IMR-90 (cell line): ENCODE data around the gene ATP6V1G1. TPM values are rescaled to one million over a fixed set of nuclear protein-coding genes. Genes with fewer than 3 reads are reported as not detected.

Source experiments
- ATAC-seq: fragments of 200-7000 bp; cut with Tn5 transposase; 2 replicates; pipeline ENCODE4 v1.9.1; 2020; ENCODE audit warnings: low read depth, mild to moderate bottlenecking, moderate library complexity
- BruUV-seq: library from RNA; stranded (reverse); fragments of 400-500 nt; replicated peaks from 2 replicates; lab custom pipeline; 2021; lab: Mats Ljungman, UMichigan
- CTCF ChIA-PET: fragments of 300-600 bp; formaldehyde crosslinking; extraction: SDS; loops from one replicate; lab custom pipeline; 2021; ENCODE audit warnings: antibody characterized with exemption; lab: Yijun Ruan, JAX
- POLR2A ChIA-PET: fragments of 300-600 bp; sonication (Branson Sonifier 250); formaldehyde crosslinking; loops from one replicate; lab custom pipeline; 2022; ENCODE audit warnings: antibody characterized with exemption; ENCODE audit not compliant: unreplicated experiment; lab: Charles Lee
- DNase-seq: peaks from one replicate; pipeline ENCODE4 v3.0.0; 2013
- H2AFZ ChIP-seq: replicated peaks from 2 replicates; pipeline ENCODE3; 2013; ENCODE audit warnings: low read length, mild to moderate bottlenecking; ENCODE audit not compliant: poor library complexity
- H2AK5ac ChIP-seq: 2 replicates; pipeline ENCODE4 v1.6.1; 2013; ENCODE audit warnings: low read depth, low read length, inconsistent platforms
- H2AK9ac ChIP-seq: replicated peaks from 2 replicates; pipeline ENCODE3; 2013; ENCODE audit warnings: mild to moderate bottlenecking, low read depth, low read length, moderate library complexity; ENCODE audit not compliant: poor library complexity
- H2BK120ac ChIP-seq: 2 replicates; pipeline ENCODE4 v1.6.1; 2013; ENCODE audit warnings: low read depth, low read length, inconsistent platforms
- H2BK15ac ChIP-seq: 3 replicates; pipeline ENCODE4 v1.6.1; 2013; ENCODE audit warnings: low read depth, low read length, inconsistent platforms
- H2BK20ac ChIP-seq: 2 replicates; pipeline ENCODE4 v1.6.1; 2013; ENCODE audit warnings: low read depth, mild to moderate bottlenecking, inconsistent platforms, low read length, moderate library complexity
- H2BK5ac ChIP-seq: 2 replicates; pipeline ENCODE4 v1.6.1; 2013; ENCODE audit warnings: mild to moderate bottlenecking, low read depth, low read length, inconsistent platforms; ENCODE audit not compliant: poor library complexity, severe bottlenecking
- H3K14ac ChIP-seq: replicated peaks from 2 replicates; pipeline ENCODE4 v1.6.1; 2013; ENCODE audit warnings: low read depth, low read length, inconsistent platforms
- H3K18ac ChIP-seq: 2 replicates; pipeline ENCODE4 v1.6.1; 2013; ENCODE audit warnings: low read depth, low read length, control low read depth
- H3K23ac ChIP-seq: 2 replicates; pipeline ENCODE4 v1.6.1; 2013; ENCODE audit warnings: low read depth, low read length, inconsistent platforms
- H3K27ac ChIP-seq: 2 replicates; pipeline ENCODE4 v1.5.1; 2013; ENCODE audit warnings: mild to moderate bottlenecking, control low read depth, low read length; ENCODE audit not compliant: insufficient read depth
- H3K27me3 ChIP-seq: 2 replicates; pipeline ENCODE4 v1.6.1; 2013; ENCODE audit warnings: low read length; ENCODE audit not compliant: control insufficient read depth, insufficient read depth
- H3K36me3 ChIP-seq: 2 replicates; pipeline ENCODE4 v1.6.1; 2013; ENCODE audit warnings: low read length, mixed read lengths; ENCODE audit not compliant: control insufficient read depth, insufficient read depth
- H3K4ac ChIP-seq: 2 replicates; pipeline ENCODE4 v1.6.1; 2013; ENCODE audit warnings: low read depth, low read length, inconsistent platforms
- H3K4me1 ChIP-seq: 2 replicates; pipeline ENCODE4 v1.6.1; 2013; ENCODE audit warnings: low read length, mixed read lengths; ENCODE audit not compliant: control insufficient read depth, insufficient read depth
- H3K4me2 ChIP-seq: 2 replicates; pipeline ENCODE4 v1.6.1; 2013; ENCODE audit warnings: low read depth, mild to moderate bottlenecking, control low read depth, low read length, moderate library complexity
- H3K4me3 ChIP-seq: 2 replicates; pipeline ENCODE4 v1.5.1; 2013; ENCODE audit warnings: low read depth, mild to moderate bottlenecking, control low read depth, low read length, moderate library complexity; ENCODE audit not compliant: insufficient read depth
- H3K56ac ChIP-seq: 2 replicates; pipeline ENCODE4 v1.6.1; 2013; ENCODE audit warnings: low read length, inconsistent platforms; ENCODE audit not compliant: insufficient read depth; ENCODE audit errors: extremely low read depth
- H3K79me1 ChIP-seq, 2 experiments: 2 replicates each; pipeline ENCODE4 v1.6.1; 2013; ENCODE audit warnings: low read length in 2 of 2, inconsistent platforms in 1 of 2, low read depth in 1 of 2
- H3K9ac ChIP-seq: 2 replicates; pipeline ENCODE4 v1.6.1; 2013; ENCODE audit warnings: low read depth, low read length, control low read depth
- H3K9me1 ChIP-seq: 2 replicates; pipeline ENCODE4 v1.6.1; 2013; ENCODE audit warnings: low read length, inconsistent platforms; ENCODE audit not compliant: insufficient read depth
- H3K9me3 ChIP-seq: 2 replicates; pipeline ENCODE4 v1.6.1; 2013; ENCODE audit warnings: low read length; ENCODE audit not compliant: control insufficient read depth, insufficient read depth
- H4K20me1 ChIP-seq: 2 replicates; pipeline ENCODE4 v1.6.1; 2013; ENCODE audit warnings: low read length, inconsistent platforms; ENCODE audit not compliant: insufficient read depth
- H4K5ac ChIP-seq: 2 replicates; pipeline ENCODE4 v1.6.1; 2013; ENCODE audit warnings: mild to moderate bottlenecking, low read depth, low read length, control low read depth
- H4K8ac ChIP-seq, 2 experiments: 2 replicates each; pipeline ENCODE4 v1.6.1; 2013; ENCODE audit warnings: low read depth in 2 of 2, low read length in 2 of 2, control low read depth in 1 of 2, inconsistent platforms in 1 of 2
- H4K91ac ChIP-seq: 2 replicates; pipeline ENCODE4 v1.6.1; 2013; ENCODE audit warnings: low read depth, low read length, inconsistent platforms; ENCODE audit not compliant: insufficient read depth
- MAZ ChIP-seq: IDR thresholded peaks from 2 replicates; pipeline ENCODE4 v1.6.1; 2012; ENCODE audit warnings: low read depth, mild to moderate bottlenecking, low read length, improper control_type of control experiment, moderate library complexity, borderline replicate concordance
- RAD21 ChIP-seq: IDR thresholded peaks from 2 replicates; pipeline ENCODE4 v1.6.1; 2012; ENCODE audit warnings: low read length, improper control_type of control experiment
- RFX5 ChIP-seq: IDR thresholded peaks from 2 replicates; pipeline ENCODE4 v1.8.0; 2012; ENCODE audit warnings: low read depth, mild to moderate bottlenecking, low read length, moderate library complexity
- SMC3 ChIP-seq: fragments of 150-350 bp; IDR thresholded peaks from 2 replicates; pipeline ENCODE4 v1.6.1; 2016; ENCODE audit warnings: low read depth, mild to moderate bottlenecking, antibody characterized with exemption, low read length, moderate library complexity
- WGBS, 2 experiments: methylation state at CpG; one replicate each; pipeline versions ENCODE4 v1.1.5 to v1.1.7; 2013; ENCODE audit warnings: missing lambda C conversion rate in 2 of 2; ENCODE audit not compliant: insufficient read length in 1 of 2; ENCODE audit errors: extremely low coverage in 2 of 2; 5-methylcytosine and 5-hydroxymethylcytosine counted together
- dilution Hi-C: fragments of 300-500 bp; cut with HindIII; formaldehyde crosslinking; loops from one replicate; pipeline ENCODE4 v1.14.3; 2018; ENCODE audit warnings: low sequenced_read_pairs; ENCODE audit not compliant: unreplicated experiment
- in situ Hi-C: fragments of 300-500 bp; cut with MboI; formaldehyde crosslinking; loops from 3 replicates; pipeline ENCODE4 v1.14.3; 2019; ENCODE audit warnings: low sequenced_read_pairs, inconsistent platforms, mixed read lengths
- intact Hi-C: fragments of 100-400 bp; cut with micrococcal nuclease; formaldehyde crosslinking; loops from 2 replicates; pipeline ENCODE4 v1.10.0; 2022
- polyA plus RNA-seq, 3 experiments: library from polyadenylated mRNA; depleted of rRNA; stranded (reverse); fragments of >200 nt; gene quantifications; 2 replicates each; pipeline ENCODE4 v1.2.3, GENCODE V29; 2012; ENCODE audit warnings: low replicate concordance in 1 of 3
- total RNA-seq: library from RNA; depleted of rRNA; stranded (reverse); fragments of >200 nt; gene quantifications from 2 replicates; pipeline ENCODE4 v1.2.3, GENCODE V29; 2012
- TF ChIP-seq, protein P1 (sequence below): conservative IDR thresholded peaks from 2 replicates; pipeline ENCODE4 v1.5.1; 2012; ENCODE audit warnings: mild to moderate bottlenecking, low read depth, low read length, improper control_type of control experiment

Gene ATP6V1G1
- total and polyA plus RNA-seq, 2 of the 4 experiments (the other 2 are of a cell fraction): 52.0 to 70.9 TPM

DNA sequence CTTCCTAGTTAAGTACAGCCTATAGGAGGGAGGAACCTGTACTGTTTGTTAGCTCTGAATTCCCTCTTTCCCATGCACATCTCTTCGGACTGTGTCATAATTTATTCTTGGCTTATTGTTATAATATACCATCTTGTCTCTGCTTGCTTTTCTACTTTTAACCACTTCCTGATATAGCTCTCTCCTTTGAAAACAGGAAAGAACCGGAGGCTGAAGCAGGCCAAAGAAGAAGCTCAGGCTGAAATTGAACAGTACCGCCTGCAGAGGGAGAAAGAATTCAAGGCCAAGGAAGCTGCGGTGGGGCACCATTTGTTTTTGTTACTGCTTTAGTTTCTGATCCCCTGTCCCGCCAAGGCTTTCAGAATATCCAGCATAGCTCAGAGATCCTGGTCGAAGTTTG is 4.8 kb downstream of the ATP6V1G1 start:
- Histone ChIP-seq H3K14ac (no peak overlapping the region), H3K27me3 (no peaks in the 10 kb centered on the region), H2BK5ac (no peak overlapping the region), H3K9me1 (peaks cover 7% of the 10 kb centered on the region; the same call in 1 of the 2 replicates), H3K27ac (no peak overlapping the region), H3K9me3 (no peaks in the 10 kb centered on the region), H3K36me3 (peaks cover 30% of the 10 kb centered on the region), H3K4me2 (no peak overlapping the region), H2AK9ac (no peak overlapping the region), H3K18ac (no peak overlapping the region), H3K79me1 (peaks cover 26 to 71% of the 10 kb centered on the region in 2 experiments), H4K91ac (no peak overlapping the region), H4K8ac (no peak overlapping the region), H2BK20ac (no peak overlapping the region), H4K5ac (no peak overlapping the region), H2AK5ac (no peak overlapping the region), H3K4ac (no peak overlapping the region), H3K56ac (no peak overlapping the region), H2BK15ac (no peak overlapping the region), H3K23ac (no peak overlapping the region), H2BK120ac (no peak overlapping the region), H2AFZ (no peak overlapping the region), H3K4me1 (peaks cover 3% of the 10 kb centered on the region; the same call in 1 of the 2 replicates), H4K20me1 (peaks cover 72% of the 10 kb centered on the region), H3K4me3 (no peak overlapping the region), H3K9ac (no peak overlapping the region)
- ChIA-PET CTCF (interaction anchor here (0.6 to 1.5 kb wide), 4 partner anchors 61 to 160 kb away, joined by 3 to 9 read pairs (median 3); no protein-coding TSS in a partner anchor), POLR2A (no interaction called here)
- WGBS, 2 experiments: 83% methylated on average over 1 of the region's 6 CpGs; no CpG with 5 or more reads in 1 of the 2 experiments
- TF ChIP-seq, protein P1, sequence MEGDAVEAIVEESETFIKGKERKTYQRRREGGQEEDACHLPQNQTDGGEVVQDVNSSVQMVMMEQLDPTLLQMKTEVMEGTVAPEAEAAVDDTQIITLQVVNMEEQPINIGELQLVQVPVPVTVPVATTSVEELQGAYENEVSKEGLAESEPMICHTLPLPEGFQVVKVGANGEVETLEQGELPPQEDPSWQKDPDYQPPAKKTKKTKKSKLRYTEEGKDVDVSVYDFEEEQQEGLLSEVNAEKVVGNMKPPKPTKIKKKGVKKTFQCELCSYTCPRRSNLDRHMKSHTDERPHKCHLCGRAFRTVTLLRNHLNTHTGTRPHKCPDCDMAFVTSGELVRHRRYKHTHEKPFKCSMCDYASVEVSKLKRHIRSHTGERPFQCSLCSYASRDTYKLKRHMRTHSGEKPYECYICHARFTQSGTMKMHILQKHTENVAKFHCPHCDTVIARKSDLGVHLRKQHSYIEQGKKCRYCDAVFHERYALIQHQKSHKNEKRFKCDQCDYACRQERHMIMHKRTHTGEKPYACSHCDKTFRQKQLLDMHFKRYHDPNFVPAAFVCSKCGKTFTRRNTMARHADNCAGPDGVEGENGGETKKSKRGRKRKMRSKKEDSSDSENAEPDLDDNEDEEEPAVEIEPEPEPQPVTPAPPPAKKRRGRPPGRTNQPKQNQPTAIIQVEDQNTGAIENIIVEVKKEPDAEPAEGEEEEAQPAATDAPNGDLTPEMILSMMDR: peak; percentile 27; the same call in 1 of the 2 replicates
- no peak for TF ChIP-seq RFX5
- TF ChIP-seq SMC3: peak; percentile 20; the same call in 1 of the 2 replicates
- TF ChIP-seq RAD21: peak; percentile 23; the same call in 1 of the 2 replicates
- TF ChIP-seq MAZ: no peak
- BruUV-seq: no TSS peak
- dilution Hi-C loops: no loop called here
- ATAC-seq (no peak), DNase-seq (peak; percentile 49)
- in situ Hi-C loops: no loop called here
- intact Hi-C loops: no loop called here
